A204.1 (cell line): ENCODE data around the gene MET.
"Not testable (repeated sequence)": the region's sequence is repeated elsewhere in the genome, so short reads cannot be mapped to it uniquely, and the experiment has no call there.

Experiments
- FAIRE-seq: peaks from 2 replicates; lab custom pipeline; 2012; peaks lifted over from hg19 to GRCh38; lab: Jason Lieb, UNC

The MET gene

GRCh38 chr7:116754186-116754585 is 82.2 kb downstream of the MET start:
- FAIRE-seq: no peak

GRCh38 chr7:116757283-116757682 is 85.3 kb downstream of the MET start:
- FAIRE-seq: no peak

DNA sequence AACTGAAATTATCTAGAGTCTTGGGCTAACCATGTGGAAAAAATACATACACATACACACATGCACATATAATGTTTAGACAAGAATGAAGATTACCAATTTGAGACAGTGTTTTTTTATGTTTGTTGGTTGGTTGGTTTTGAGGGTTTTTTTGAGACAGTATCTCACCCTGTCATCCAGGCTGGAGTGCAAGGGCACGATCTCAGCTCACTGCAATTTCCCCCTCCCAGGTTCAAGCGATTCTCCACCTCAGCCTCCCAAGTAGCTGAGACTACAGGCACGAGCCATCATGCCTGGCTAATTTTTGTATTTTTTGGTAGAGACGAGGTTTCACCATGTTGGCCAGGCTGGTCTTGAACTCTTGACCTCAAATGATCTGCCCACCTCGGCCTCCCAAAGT is 87.6 kb downstream of the MET start:
- FAIRE-seq: not testable (repeated sequence)

GRCh38 chr7:116762971-116763370 is 91.0 kb downstream of the MET start:
- no peak for FAIRE-seq

DNA sequence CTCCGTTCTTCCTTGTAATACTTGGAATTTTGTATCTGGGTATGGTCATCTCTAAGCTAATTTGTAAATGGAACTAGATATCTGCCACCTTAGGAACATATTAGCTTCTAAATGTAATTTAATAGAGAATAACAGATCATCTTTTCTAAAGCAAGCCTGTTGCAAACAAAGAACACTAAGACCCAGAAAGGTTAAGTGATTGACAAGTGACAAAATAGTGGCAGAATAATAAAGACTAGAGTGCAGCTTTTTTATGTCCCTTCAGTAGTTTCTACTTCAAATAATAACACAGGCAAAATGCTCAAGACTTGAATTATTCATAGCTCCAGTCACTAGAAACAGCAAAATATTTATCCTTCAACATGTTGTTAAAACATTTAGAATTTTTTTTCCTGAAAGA is 91.7 kb downstream of the MET start:
- FAIRE-seq: no peak

DNA sequence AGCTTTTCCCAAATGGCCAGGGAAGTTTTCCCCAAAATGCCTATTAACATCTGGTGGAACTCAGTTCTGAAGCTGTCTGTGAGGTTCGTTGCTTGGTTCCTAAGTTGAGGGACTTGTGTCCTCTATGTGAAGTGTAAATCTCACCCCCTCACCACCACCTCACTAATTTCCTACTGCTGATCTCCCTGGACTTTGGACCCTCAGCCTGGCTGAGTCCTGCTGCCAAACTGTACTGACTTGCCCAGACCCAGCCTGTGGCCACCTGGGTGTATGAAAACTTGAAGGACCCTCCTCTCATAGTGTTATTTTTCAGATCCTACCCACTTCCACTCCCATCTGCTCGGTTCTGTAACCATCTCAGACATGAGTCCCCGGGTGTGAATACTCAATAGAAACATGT is 94.9 kb downstream of the MET start:
- no peak for FAIRE-seq

GRCh38 chr7:116769546-116769945 is 97.5 kb downstream of the MET start:
- no peak for FAIRE-seq

DNA sequence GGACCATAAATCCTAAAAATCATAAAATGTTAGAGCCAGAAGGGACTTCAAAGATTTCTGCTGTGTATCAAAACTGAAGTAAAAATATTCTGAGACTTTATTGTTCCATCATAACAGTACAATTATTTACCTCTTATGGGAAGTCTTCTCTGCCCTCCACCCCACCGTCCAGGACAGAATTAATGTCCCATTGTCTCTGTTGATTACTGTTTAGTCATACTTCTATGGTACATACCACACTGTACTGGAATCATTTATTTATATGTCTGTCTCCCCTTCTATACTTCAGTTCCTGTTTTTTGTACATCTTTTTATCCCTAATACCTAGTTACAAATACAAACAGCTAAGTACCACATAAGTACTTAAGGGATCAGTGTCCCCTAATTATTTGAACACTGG is 98.9 kb downstream of the MET start:
- FAIRE-seq: no peak

DNA sequence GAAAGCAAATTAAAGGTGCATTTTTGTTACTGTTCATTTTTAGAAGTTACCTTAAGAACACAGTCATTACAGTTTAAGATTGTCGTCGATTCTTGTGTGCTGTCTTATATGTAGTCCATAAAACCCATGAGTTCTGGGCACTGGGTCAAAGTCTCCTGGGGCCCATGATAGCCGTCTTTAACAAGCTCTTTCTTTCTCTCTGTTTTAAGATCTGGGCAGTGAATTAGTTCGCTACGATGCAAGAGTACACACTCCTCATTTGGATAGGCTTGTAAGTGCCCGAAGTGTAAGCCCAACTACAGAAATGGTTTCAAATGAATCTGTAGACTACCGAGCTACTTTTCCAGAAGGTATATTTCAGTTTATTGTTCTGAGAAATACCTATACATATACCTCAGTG is 99.6 kb downstream of the MET start:
- no peak for FAIRE-seq

GRCh38 chr7:116772423-116772863 is 100.4 kb downstream of the MET start:
- no peak for FAIRE-seq

DNA sequence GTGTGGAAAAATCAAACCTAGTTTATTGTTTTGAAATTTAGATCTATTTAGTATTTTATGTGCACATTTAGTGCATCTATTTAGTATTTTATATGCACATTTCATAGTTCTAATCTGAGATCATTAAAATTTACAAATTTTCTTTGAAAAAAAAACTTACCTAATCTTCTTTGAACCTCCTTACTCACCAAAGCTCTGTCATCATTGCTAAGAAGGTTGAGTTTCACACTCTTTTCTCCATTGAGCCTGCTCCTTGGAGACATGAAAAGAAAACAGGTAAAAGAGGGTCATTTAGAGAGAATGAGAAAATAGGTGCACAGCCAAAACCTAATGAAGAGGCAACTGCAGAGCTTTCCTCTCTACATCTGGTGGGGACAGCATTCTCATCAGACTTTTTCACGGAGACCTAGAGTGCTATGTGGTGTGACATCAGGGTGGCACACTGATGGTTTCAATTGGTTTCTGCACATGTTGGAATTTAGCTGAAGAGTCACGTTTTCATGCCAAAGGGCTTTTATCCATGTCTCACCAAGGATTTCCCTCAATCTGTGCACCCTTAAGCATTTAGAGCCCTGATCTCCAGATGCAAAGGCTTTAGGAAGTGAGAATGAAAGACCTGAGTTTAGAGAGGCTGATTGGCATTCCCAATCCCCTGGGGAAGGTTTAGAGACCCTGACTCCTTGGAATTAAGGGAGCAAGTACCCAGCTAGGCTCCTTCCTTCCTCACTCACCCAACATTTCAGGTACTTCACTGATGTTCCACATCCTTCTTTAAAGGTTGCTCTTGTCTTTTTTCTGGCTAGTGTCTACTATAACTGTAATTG is 101.1 kb downstream of the MET start:
- no peak for FAIRE-seq

GRCh38 chr7:116776046-116776445 is 104.0 kb downstream of the MET start:
- FAIRE-seq: no peak

DNA sequence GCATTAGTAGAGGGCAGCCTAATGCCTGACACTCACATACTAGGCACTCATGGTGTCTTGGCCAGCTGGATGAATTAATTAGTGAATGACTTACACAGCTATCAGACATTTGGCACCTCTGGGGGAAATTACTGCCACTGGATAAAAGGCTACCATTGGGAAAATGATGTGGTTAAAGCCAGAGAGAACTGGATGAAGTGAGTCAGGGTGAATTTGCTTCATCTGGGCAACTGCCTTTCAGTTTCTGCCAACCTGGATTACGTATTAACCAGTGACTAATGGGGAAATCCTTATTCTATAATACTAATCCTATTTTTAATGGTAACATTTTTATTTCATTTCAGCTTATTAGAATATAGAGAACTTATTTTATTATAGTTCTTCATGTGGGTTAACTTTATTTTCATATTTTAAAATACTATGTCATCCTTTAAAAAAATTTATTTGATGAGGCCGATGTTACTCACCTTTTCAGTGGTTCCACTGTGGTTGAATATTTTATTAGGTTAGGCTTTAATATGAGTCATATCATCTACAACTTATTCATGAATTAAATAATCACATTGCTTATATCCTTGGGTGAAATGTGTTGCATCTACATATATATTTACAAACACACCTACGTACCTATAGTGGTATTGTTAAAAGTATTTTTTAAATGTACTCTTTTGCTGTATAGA is 104.8 kb downstream of the MET start:
- FAIRE-seq: no peak

DNA sequence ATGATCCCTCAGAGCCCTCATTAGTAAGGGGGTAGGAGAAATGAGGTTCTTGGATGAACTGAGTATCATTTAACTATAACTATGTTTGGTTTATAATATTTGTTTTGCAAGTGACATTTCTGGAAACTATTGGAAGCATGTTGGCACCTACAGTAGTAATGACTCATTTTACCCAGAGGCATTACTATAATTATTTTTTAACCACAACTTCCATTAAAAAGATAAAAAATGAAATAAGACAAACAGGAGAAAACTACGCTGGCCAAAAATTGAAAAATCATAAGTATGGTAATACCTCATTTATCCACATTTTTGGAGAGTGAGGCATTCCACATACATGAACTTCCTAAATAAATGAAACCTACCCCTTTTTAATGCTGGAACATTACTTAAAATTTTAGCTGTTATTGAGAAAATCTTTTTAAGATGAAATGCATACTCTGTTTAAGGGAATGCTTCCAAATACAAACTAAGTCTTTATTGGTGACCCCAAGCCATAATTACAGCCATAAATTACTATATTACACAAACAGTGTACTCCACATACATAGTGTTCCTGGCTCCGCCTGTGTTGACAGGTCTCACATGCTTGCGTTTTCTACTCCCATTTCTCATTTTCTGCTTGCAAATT is 105.8 kb downstream of the MET start:
- no peak for FAIRE-seq

DNA sequence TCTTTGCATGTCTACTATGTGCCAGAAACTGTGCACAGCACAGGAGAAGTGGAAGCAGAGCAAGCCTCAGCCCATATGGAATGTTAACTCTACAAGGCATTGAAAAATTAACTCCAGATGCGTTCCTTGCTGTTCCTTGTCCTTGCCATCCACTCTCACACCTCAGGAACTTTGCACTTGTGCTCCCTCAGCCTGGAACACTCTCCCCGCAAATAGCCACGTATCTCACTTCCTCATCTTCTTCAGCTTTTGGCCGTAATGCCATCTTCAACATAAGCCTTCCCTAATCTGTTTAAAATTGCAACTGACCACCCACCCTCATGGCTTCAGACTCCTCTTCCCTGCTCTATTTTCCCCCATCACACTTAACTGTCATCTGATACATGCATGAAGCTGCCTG is 107.2 kb downstream of the MET start:
- no peak for FAIRE-seq

GRCh38 chr7:116779931-116780330 is 107.9 kb downstream of the MET start:
- FAIRE-seq: no peak

DNA sequence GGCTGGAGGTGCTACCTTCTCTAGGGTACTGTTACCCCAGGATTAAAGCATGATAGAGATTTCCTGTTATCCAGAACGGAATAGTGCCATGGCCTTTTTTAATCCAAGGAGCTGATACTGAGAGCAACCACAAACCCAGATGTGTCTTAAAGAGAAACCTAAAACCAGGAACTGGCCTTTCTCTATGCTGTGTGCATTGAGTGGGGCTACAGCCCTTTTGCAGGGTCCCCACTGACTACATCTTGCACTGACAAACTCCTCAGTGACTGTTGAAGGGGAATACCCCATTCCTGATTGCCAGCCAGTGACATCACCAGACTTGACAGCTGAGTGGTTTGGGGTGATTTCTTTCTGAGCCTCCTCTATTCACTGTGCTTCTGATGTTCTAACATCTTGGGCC is 108.5 kb downstream of the MET start:
- no peak for FAIRE-seq

DNA sequence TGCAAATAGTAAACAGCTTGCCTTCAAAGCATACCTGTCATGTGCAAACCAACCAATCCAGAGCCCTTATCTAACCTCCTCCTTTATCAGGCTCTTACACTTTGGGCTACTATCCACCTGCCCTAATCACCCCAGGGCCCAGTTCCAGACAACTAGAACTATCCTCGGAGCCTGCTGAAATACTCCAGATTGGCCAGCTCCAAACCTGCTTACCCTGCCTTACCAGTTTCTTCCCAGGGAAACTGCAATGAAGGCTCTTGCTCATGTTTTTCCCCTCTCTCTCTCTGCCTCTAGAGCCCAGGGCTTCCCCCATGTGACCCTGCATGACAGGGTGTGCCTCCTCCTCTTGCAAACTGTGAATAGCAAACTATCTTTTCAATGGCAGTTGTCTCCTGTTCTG is 109.0 kb downstream of the MET start:
- FAIRE-seq: no peak

DNA sequence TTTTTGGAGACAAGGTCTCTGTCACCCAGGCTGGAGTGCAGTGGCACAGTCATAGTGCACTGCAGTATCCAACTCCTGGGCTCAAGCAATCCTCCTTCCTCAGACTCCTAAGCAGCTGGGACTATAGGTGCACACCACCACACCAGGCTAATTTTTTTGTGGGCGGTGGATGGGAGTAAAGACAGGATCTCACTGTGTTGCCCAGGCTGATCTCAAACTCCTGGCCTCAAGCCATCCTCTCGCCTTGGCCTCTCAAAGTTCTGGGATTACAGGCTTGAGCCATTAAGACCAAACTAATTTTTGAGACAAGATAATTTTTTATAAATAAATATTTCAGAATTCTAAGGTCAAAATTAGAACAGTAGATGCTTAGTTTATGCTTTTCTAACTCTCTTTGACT is 109.6 kb downstream of the MET start:
- FAIRE-seq: no peak

DNA sequence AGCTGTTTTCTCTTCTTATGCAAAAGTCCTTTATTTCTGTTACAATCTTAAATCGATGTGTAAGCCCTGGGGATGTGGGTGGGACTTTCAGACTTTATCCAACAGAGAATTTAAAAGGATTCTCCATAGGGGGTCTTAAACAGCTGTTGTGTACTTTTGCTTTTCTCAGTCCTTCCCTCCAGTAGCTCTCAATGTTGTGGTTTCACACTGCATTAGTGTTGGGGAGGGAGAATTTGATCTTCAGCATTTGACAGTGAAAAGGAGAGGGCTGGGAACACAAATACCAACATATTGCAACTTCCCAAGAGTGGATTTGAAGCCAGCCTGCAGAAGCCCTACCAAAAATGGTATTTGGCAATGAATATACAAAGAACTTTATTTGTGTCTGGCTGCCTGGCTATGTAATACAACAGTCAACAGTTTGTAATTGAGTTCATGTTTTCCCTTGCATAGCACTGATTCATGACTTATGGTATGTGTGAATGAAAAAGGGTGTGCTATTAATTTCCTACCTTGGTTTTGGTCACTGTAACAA is 110.2 kb downstream of the MET start:
- no peak for FAIRE-seq

DNA sequence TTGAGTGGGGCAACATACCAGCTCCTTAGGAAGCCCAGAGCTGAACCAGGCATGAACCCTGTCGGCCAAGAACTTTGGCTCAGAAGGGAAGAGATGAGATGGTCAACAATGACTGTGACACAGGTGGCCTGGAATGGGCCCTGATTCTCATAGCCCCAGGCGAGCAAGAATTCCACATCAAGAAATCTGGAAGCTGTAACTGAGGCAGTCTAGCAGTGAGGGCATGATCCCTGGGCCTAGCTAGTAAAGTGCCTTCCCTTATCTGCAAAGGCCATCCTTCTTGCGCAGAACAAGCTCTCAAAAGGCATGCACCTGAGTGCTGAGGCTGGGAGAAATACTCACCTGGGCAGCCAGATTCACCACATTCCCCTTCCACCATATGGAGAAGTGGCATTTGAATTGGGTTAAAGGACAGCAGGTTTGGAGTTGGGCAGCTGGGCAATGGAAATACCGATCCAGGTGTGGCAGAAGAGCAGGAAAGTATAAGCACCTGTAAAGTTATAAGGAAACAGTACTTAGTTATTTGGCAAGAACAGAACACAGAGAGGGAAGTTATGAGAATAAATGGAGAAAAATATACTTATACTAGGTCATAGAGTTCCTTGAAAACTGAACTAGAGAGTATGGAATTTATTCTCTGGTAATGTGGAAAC is 111.8 kb downstream of the MET start:
- no peak for FAIRE-seq

DNA sequence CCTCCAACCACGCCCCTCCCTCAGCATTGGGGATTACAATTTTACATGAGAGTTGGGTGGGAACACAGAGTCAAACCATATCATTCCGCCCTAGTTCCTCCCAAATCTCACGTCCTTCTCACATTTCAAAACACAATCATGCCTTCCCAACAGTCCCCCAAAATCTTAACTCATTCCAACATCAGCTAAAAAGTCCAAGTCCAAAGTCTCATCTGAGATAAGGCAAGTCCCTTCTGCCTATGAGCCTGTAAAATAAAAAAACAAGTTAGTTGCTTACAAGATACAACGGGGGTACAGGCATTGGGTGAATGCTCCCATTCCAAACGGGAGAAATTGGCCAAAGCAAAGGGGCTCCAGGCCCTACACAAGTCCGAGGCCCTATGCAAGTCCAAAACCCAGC is 112.7 kb downstream of the MET start:
- FAIRE-seq: no peak

DNA sequence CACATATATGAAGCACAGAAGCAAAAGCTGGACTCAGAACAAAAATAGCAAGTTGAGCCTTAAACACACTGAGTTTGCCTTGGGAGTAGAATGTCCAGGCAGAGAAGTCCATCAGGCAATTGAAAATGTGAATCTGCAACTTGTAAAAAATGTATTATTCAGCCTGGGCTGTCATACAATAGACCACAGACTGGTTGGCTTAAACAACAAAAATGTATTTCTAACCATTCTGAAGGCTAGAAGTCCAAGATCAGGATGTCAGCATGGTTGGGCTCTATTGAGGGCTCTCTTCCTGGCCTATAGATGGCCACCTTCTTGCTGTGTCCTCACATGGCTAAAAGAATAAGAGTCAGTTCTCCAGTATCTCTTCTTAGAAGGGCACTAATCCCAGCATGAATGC is 113.8 kb downstream of the MET start:
- FAIRE-seq: no peak
